GM19372 (cell line): ENCODE measurements around the gene FGF4.

Source experiments
- ATAC-seq: cut with Tn5 transposase; IDR thresholded peaks from one replicate; pipeline ENCODE4 v1.9.1; 2021; ENCODE audit warnings: mild to moderate bottlenecking, low read depth, moderate library complexity; ENCODE audit not compliant: unreplicated experiment

The FGF4 gene

DNA sequence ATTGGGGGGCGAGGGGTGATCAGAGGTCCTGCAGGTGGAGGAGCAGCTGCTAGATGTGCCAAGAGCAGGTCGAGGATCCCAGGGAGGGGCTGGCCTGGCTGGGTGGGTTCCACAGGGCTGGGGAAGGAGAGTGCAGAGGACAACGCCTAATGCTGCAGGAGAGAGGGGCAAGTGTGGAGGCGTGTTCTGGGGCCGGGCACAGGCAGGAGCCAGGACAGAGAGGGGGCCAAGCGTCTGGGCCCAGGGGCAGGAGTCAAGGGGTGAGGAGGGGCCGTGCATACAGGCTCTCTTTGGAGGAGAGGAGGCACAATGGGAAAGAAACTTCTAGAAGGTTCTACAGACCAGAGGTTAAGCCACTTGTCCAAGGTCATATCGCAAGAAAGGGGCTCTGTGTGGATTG lies 44.6 kb downstream of the FGF4 start:
- ATAC-seq = no peak

- no peak for ATAC-seq
These were observed 45.9 kb downstream of the FGF4 start for GRCh38 chr11:69729252-69729651.

DNA sequence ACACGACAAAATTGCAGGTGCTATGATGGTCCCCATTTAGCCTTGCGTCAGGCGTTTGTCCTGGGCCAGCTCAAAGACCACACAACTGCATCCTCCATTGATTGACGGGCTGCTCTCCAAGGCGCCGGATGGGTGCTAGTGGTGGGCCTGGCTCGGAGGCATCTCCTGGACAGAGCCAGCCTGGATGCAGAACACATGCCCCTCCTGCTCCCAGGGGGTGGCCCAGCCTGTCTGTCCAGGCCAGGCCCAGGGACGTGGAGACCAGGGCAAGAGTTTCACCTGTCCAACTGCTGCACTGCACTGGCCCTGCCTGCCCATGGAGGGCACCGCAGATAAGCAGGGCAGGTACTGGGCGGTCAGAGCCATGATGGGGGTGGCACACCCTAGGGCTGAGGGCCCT lies 47.9 kb downstream of the FGF4 start:
- no peak for ATAC-seq

GRCh38 chr11:69726481-69726880 lies 48.7 kb downstream of the FGF4 start:
- no peak for ATAC-seq

GRCh38 chr11:69726019-69726418 lies 49.1 kb downstream of the FGF4 start:
- ATAC-seq = no peak

- ATAC-seq = no peak
These were observed 53.4 kb downstream of the FGF4 start for GRCh38 chr11:69721745-69722144.

DNA sequence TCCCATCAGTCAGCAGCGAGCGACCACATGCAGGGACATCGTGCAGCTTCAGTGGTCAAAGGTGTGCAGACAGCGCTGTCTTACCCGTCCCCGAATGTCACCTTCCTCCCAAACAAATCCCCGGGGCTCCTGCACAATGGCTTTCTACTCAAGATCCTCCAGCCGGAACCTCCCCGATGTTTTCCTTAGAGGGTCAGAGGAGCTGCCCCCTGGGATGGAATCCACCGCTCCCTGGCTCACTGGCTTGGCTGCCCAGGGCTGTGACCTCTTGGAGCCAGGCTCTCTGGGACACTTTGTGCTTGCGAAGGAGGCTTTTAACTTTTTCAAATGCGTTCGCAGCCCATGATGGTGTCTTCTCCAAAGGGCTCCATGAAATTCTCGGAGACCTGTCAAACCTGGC lies 54.0 kb downstream of the FGF4 start:
- no peak for ATAC-seq
